HEK293 (cell line): ENCODE measurements around the gene MRPS9.

Experiments
- CTCF ChIA-PET: fragments of 350-600 bp; formaldehyde crosslinking; extraction: SDS; loops from one replicate; lab custom pipeline; 2021; ENCODE audit warnings: antibody characterized with exemption; lab: Yijun Ruan, JAX
- POLR2A ChIA-PET: fragments of 300-600 bp; formaldehyde crosslinking; extraction: SDS; loops from one replicate; lab custom pipeline; 2020; ENCODE audit warnings: antibody characterized with exemption, inconsistent platforms; lab: Yijun Ruan, JAX
- H3K27ac ChIP-seq: fragments of 200-500 bp; sonication (Bioruptor generic); 2 replicates; pipeline ENCODE4 v1.5.1; 2014; ENCODE audit warnings: low read depth, low read length, control low read depth, inconsistent platforms; ENCODE audit errors: extremely low read depth
- H3K36me3 ChIP-seq, 2 experiments: fragments of 200-500 bp in 1 of 2; sonication (Bioruptor generic) in 1 of 2; 1 replicate in 1 of 2; 2 replicates in 1 of 2; pipeline ENCODE4 v1.5.1; 2014 to 2017; ENCODE audit warnings: inconsistent platforms in 2 of 2, low read length in 2 of 2; ENCODE audit not compliant: control insufficient read depth in 2 of 2, insufficient read depth in 1 of 2
- H3K4me1 ChIP-seq: fragments of 200-500 bp; sonication (Bioruptor generic); 2 replicates; pipeline ENCODE4 v1.5.1; 2014; ENCODE audit warnings: mild to moderate bottlenecking, low read length, inconsistent platforms; ENCODE audit not compliant: control insufficient read depth, insufficient read depth
- H3K4me3 ChIP-seq: 2 replicates; pipeline ENCODE4 v1.5.1; 2011; ENCODE audit warnings: low read depth, mild to moderate bottlenecking, control low read depth, low read length, moderate library complexity
- H3K9me3 ChIP-seq: fragments of 200-500 bp; sonication (Bioruptor generic); 2 replicates; pipeline ENCODE4 v1.5.1; 2014; ENCODE audit warnings: low read depth, low read length, inconsistent platforms; ENCODE audit not compliant: control insufficient read depth, insufficient read depth
- BCL11B ChIP-seq: fragments of 450-650 bp; formaldehyde crosslinking; IDR thresholded peaks from 2 replicates; pipeline ENCODE4 v1.5.1; 2016; ENCODE audit warnings: low read depth, missing biosample characterization, missing genetic modification characterization
- ELK4 ChIP-seq: IDR thresholded peaks from 2 replicates; pipeline ENCODE4 v1.6.1; 2011; ENCODE audit warnings: mild to moderate bottlenecking, low read depth, low read length, borderline replicate concordance
- GLIS2 ChIP-seq: fragments of 450-650 bp; formaldehyde crosslinking; IDR thresholded peaks from 2 replicates; pipeline ENCODE4 v1.5.1; 2016; ENCODE audit warnings: missing biosample characterization, missing genetic modification characterization
- KLF7 ChIP-seq: fragments of 450-650 bp; formaldehyde crosslinking; IDR thresholded peaks from 2 replicates; pipeline ENCODE4 v1.5.1; 2016; ENCODE audit warnings: missing biosample characterization, missing genetic modification characterization, borderline replicate concordance
- MEIS1 ChIP-seq: sonication (generic); formaldehyde crosslinking; IDR thresholded peaks from 2 replicates; pipeline ENCODE4 v1.8.1; 2022; ENCODE audit warnings: missing genetic modification reagents, mild to moderate bottlenecking, borderline replicate concordance
- ZEB2 ChIP-seq: fragments of 450-650 bp; formaldehyde crosslinking; IDR thresholded peaks from 2 replicates; pipeline ENCODE4 v1.5.1; 2016; ENCODE audit warnings: missing biosample characterization, missing genetic modification characterization
- ZFHX2 ChIP-seq: fragments of 450-650 bp; formaldehyde crosslinking; conservative IDR thresholded peaks from 2 replicates; pipeline ENCODE4 v1.5.1; 2016; ENCODE audit warnings: missing biosample characterization, missing genetic modification characterization
- ZNF16 ChIP-seq: fragments of 450-650 bp; formaldehyde crosslinking; IDR thresholded peaks from 2 replicates; pipeline ENCODE4 v1.5.1; 2016; ENCODE audit warnings: low read depth, missing biosample characterization, missing genetic modification characterization
- ZNF202 ChIP-seq: fragments of 450-650 bp; formaldehyde crosslinking; IDR thresholded peaks from 2 replicates; pipeline ENCODE4 v1.5.1; 2016; ENCODE audit warnings: missing biosample characterization, missing genetic modification characterization, borderline replicate concordance
- ZNF211 ChIP-seq: fragments of 450-650 bp; formaldehyde crosslinking; IDR thresholded peaks from 2 replicates; pipeline ENCODE4 v1.5.1; 2016; ENCODE audit warnings: low read depth, missing biosample characterization, missing genetic modification characterization
- ZNF221 ChIP-seq: fragments of 450-650 bp; formaldehyde crosslinking; IDR thresholded peaks from 2 replicates; pipeline ENCODE4 v1.5.1; 2017; ENCODE audit warnings: missing biosample characterization, missing genetic modification characterization, borderline replicate concordance
- ZNF24 ChIP-seq: fragments of 450-650 bp; formaldehyde crosslinking; IDR thresholded peaks from 2 replicates; pipeline ENCODE4 v1.5.1; 2016; ENCODE audit warnings: missing biosample characterization, missing genetic modification characterization
- ZNF391 ChIP-seq: fragments of 450-650 bp; formaldehyde crosslinking; IDR thresholded peaks from 2 replicates; pipeline ENCODE4 v1.5.1; 2016; ENCODE audit warnings: low read depth, missing biosample characterization, missing genetic modification characterization, borderline replicate concordance
- ZNF473 ChIP-seq: fragments of 450-650 bp; formaldehyde crosslinking; IDR thresholded peaks from 2 replicates; pipeline ENCODE4 v1.5.1; 2017; ENCODE audit warnings: missing biosample characterization, missing genetic modification characterization
- ZNF654 ChIP-seq: fragments of 450-650 bp; formaldehyde crosslinking; IDR thresholded peaks from 2 replicates; pipeline ENCODE4 v1.5.1; 2016; ENCODE audit warnings: low read depth, missing biosample characterization, missing genetic modification characterization
- ZXDB ChIP-seq: fragments of 450-650 bp; formaldehyde crosslinking; IDR thresholded peaks from 2 replicates; pipeline ENCODE4 v1.5.1; 2016; ENCODE audit warnings: missing biosample characterization, missing genetic modification characterization
- TF ChIP-seq, protein P1 (sequence below): fragments of 450-650 bp; IDR thresholded peaks from 2 replicates; pipeline ENCODE4 v1.5.1; 2018; ENCODE audit warnings: missing biosample characterization, mild to moderate bottlenecking, missing genetic modification characterization
- TF ChIP-seq, protein P2 (sequence below): fragments of 450-650 bp; formaldehyde crosslinking; optimal IDR thresholded peaks from 2 replicates; pipeline ENCODE3; 2016; ENCODE audit warnings: missing biosample characterization, mild to moderate bottlenecking, missing genetic modification characterization
- TF ChIP-seq, protein P3 (sequence below): sonication (generic); formaldehyde crosslinking; IDR thresholded peaks from 2 replicates; pipeline ENCODE4 v1.8.1; 2022; ENCODE audit warnings: mild to moderate bottlenecking, moderate library complexity, missing genetic modification reagents
- TF ChIP-seq, protein P4 (sequence below): fragments of 450-650 bp; formaldehyde crosslinking; IDR thresholded peaks from 2 replicates; pipeline ENCODE4 v1.5.1; 2017; ENCODE audit warnings: missing biosample characterization, missing genetic modification characterization

Gene MRPS9

GRCh38 chr2:105076121-105076520 is 38.3 kb downstream of the MRPS9 start (continued):
- TF ChIP-seq, protein P1, sequence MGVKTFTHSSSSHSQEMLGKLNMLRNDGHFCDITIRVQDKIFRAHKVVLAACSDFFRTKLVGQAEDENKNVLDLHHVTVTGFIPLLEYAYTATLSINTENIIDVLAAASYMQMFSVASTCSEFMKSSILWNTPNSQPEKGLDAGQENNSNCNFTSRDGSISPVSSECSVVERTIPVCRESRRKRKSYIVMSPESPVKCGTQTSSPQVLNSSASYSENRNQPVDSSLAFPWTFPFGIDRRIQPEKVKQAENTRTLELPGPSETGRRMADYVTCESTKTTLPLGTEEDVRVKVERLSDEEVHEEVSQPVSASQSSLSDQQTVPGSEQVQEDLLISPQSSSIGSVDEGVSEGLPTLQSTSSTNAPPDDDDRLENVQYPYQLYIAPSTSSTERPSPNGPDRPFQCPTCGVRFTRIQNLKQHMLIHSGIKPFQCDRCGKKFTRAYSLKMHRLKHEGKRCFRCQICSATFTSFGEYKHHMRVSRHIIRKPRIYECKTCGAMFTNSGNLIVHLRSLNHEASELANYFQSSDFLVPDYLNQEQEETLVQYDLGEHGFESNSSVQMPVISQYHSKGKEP (tag by site-specific recombination), result no peak
- TF ChIP-seq ZNF654 (tag by site-specific recombination) (no peak), ZNF391 (tag by site-specific recombination) (no peak), ZNF221 (no peak)

- Histone ChIP-seq H3K27ac (no peak overlapping the region), H3K4me3 (no peak overlapping the region), H3K36me3 (peaks cover 0 to 4% of the 10 kb centered on the region in 2 experiments; a peak in 1 of 3 replicates), H3K9me3 (no peaks in the 10 kb centered on the region), H3K4me1 (peaks cover 6% of the 10 kb centered on the region)
- no peak for TF ChIP-seq ZXDB (tag by site-specific recombination)
- TF ChIP-seq, protein P2, sequence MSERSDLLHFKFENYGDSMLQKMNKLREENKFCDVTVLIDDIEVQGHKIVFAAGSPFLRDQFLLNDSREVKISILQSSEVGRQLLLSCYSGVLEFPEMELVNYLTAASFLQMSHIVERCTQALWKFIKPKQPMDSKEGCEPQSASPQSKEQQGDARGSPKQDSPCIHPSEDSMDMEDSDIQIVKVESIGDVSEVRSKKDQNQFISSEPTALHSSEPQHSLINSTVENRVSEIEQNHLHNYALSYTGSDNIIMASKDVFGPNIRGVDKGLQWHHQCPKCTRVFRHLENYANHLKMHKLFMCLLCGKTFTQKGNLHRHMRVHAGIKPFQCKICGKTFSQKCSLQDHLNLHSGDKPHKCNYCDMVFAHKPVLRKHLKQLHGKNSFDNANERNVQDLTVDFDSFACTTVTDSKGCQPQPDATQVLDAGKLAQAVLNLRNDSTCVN (tag by site-specific recombination), result no peak
- no peak for TF ChIP-seq ZNF211 (tag by site-specific recombination)
- TF ChIP-seq, protein P3, sequence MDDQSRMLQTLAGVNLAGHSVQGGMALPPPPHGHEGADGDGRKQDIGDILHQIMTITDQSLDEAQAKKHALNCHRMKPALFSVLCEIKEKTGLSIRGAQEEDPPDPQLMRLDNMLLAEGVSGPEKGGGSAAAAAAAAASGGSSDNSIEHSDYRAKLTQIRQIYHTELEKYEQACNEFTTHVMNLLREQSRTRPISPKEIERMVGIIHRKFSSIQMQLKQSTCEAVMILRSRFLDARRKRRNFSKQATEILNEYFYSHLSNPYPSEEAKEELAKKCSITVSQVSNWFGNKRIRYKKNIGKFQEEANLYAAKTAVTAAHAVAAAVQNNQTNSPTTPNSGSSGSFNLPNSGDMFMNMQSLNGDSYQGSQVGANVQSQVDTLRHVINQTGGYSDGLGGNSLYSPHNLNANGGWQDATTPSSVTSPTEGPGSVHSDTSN, result no peak
- no peak for TF ChIP-seq GLIS2 (tag by site-specific recombination)
- TF ChIP-seq ELK4, result no peak
- no peak for TF ChIP-seq BCL11B (tag by site-specific recombination)
- TF ChIP-seq MEIS1 (CRISPR knock-in tag), result no peak
- TF ChIP-seq ZNF202 (tag by site-specific recombination), result no peak
- TF ChIP-seq ZFHX2, result no peak
- no peak for TF ChIP-seq ZNF24
- POLR2A ChIA-PET, result no interaction called here
- CTCF ChIA-PET, result interaction anchor here (0.8 to 1.2 kb wide), 3 partner anchors 52 to 216 kb away, joined by 3 to 4 read pairs (median 3); no protein-coding TSS in a partner anchor
Observed at GRCh38 chr2:105078906-105079495, 41.1 kb downstream of the MRPS9 start.

GRCh38 chr2:105080461-105080860 is 42.6 kb downstream of the MRPS9 start:
- CTCF ChIA-PET, result interaction anchor here (0.5 to 1.5 kb wide), 6 partner anchors 13 to 155 kb away, joined by 3 to 5 read pairs (median 4); no protein-coding TSS in a partner anchor
- Histone ChIP-seq H3K4me3 (no peak overlapping the region), H3K27ac (no peak overlapping the region), H3K9me3 (no peaks in the 10 kb centered on the region), H3K36me3 (no peaks in the 10 kb centered on the region), H3K4me1 (peaks cover 6% of the 10 kb centered on the region)
- TF ChIP-seq ZNF16 (tag by site-specific recombination) (no peak), KLF7 (tag by site-specific recombination) (no peak), ZNF473 (no peak), ZEB2 (tag by site-specific recombination) (no peak)
- TF ChIP-seq, protein P4, sequence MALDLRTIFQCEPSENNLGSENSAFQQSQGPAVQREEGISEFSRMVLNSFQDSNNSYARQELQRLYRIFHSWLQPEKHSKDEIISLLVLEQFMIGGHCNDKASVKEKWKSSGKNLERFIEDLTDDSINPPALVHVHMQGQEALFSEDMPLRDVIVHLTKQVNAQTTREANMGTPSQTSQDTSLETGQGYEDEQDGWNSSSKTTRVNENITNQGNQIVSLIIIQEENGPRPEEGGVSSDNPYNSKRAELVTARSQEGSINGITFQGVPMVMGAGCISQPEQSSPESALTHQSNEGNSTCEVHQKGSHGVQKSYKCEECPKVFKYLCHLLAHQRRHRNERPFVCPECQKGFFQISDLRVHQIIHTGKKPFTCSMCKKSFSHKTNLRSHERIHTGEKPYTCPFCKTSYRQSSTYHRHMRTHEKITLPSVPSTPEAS (tag by site-specific recombination), result no peak
- POLR2A ChIA-PET, result no interaction called here
